Measurements from ENCODE around the gene PRR12.

Gene PRR12

GRCh38 chr19:49635530-49636232 lies 44.7 kb downstream of the PRR12 start:
- Mint-ChIP-seq H3K4me1 (ENCODE audit: low read depth) (peaks cover 20% of the 10 kb centered on the region), H3K4me3 (no peak overlapping the region), H3K9me3 (no peaks in the 10 kb centered on the region), H3K27me3 (ENCODE audit: low read depth) (no peaks in the 10 kb centered on the region), H3K36me3 (ENCODE audit: low read depth) (peaks cover 2% of the 10 kb centered on the region), H3K27ac (no peak overlapping the region)

- Mint-ChIP-seq H3K27me3 (ENCODE audit: low read depth) (no peaks in the 10 kb centered on the region), H3K4me1 (ENCODE audit: low read depth) (peaks cover 24% of the 10 kb centered on the region), H3K4me3 (no peak overlapping the region), H3K9me3 (no peaks in the 10 kb centered on the region), H3K27ac (no peak overlapping the region), H3K36me3 (ENCODE audit: low read depth) (peaks cover 2% of the 10 kb centered on the region)
These were observed 45.4 kb downstream of the PRR12 start for GRCh38 chr19:49636233-49636932.

- Mint-ChIP-seq H3K4me1 (ENCODE audit: low read depth) (peaks cover 36% of the 10 kb centered on the region), H3K36me3 (ENCODE audit: low read depth) (peaks cover 6% of the 10 kb centered on the region), H3K27ac (peak overlapping the region; percentile 50)
These were observed 47.1 kb downstream of the PRR12 start for GRCh38 chr19:49637821-49638738.

GRCh38 chr19:49639401-49640112 lies 48.6 kb downstream of the PRR12 start:
- peak overlapping the region; percentile 98 for H3K4me3 Mint-ChIP-seq
- H3K4me1 Mint-ChIP-seq (ENCODE audit: low read depth): peaks cover 48% of the 10 kb centered on the region
- H3K27ac Mint-ChIP-seq: peak overlapping the region; percentile 60
- H3K9me3 Mint-ChIP-seq: no peaks in the 10 kb centered on the region
- H3K27me3 Mint-ChIP-seq (ENCODE audit: low read depth): no peaks in the 10 kb centered on the region
- H3K36me3 Mint-ChIP-seq (ENCODE audit: low read depth): peaks cover 13% of the 10 kb centered on the region

More at GRCh38 chr19:49637821-49638738, 47.1 kb downstream of the PRR12 start:
- H3K4me3 Mint-ChIP-seq: peak overlapping the region; percentile 72
- H3K9me3 Mint-ChIP-seq: no peaks in the 10 kb centered on the region
- H3K27me3 Mint-ChIP-seq (ENCODE audit: low read depth): no peaks in the 10 kb centered on the region

GRCh38 chr19:49640113-49640898 lies 49.3 kb downstream of the PRR12 start, which contains the start of gene RRAS:
RRAS (minus strand) TSS chr19:49640143; CDS start chr19:49640098, 45 bp downstream.
- H3K27me3 Mint-ChIP-seq (ENCODE audit: low read depth): no peaks in the 10 kb centered on the region
- peaks cover 48% of the 10 kb centered on the region for H3K4me1 Mint-ChIP-seq (ENCODE audit: low read depth)
- H3K4me3 Mint-ChIP-seq: peak within 1 kb of the TSS; percentile 98
- peaks cover 13% of the 10 kb centered on the region for H3K36me3 Mint-ChIP-seq (ENCODE audit: low read depth)
- peak within 1 kb of the TSS; percentile 99 for H3K27ac Mint-ChIP-seq
- H3K9me3 Mint-ChIP-seq: no peaks in the 10 kb centered on the region

- H3K27ac Mint-ChIP-seq: peak within 1 kb of the TSS; percentile 99
- H3K36me3 Mint-ChIP-seq (ENCODE audit: low read depth): peaks cover 10% of the 10 kb centered on the region
- H3K4me1 Mint-ChIP-seq (ENCODE audit: low read depth): peaks cover 44% of the 10 kb centered on the region
- peak within 1 kb of the TSS; percentile 98 for H3K4me3 Mint-ChIP-seq
- H3K27me3 Mint-ChIP-seq (ENCODE audit: low read depth): no peaks in the 10 kb centered on the region
- no peaks in the 10 kb centered on the region for H3K9me3 Mint-ChIP-seq
These were observed 50.9 kb downstream of the PRR12 start, which contains the start of gene SCAF1 for GRCh38 chr19:49641688-49642491. SCAF1 (plus strand) TSS chr19:49642209; CDS start chr19:49645027, 2,818 bp downstream.

GRCh38 chr19:49642492-49643035 lies 51.6 kb downstream of the PRR12 start:
- Mint-ChIP-seq H3K27me3 (ENCODE audit: low read depth) (no peaks in the 10 kb centered on the region), H3K27ac (peak overlapping the region; percentile 75), H3K36me3 (ENCODE audit: low read depth) (peaks cover 15% of the 10 kb centered on the region), H3K9me3 (no peaks in the 10 kb centered on the region), H3K4me3 (peak overlapping the region; percentile 98), H3K4me1 (ENCODE audit: low read depth) (peaks cover 44% of the 10 kb centered on the region)

- peaks cover 15% of the 10 kb centered on the region for H3K36me3 Mint-ChIP-seq (ENCODE audit: low read depth)
- H3K9me3 Mint-ChIP-seq: no peaks in the 10 kb centered on the region
- no peaks in the 10 kb centered on the region for H3K27me3 Mint-ChIP-seq (ENCODE audit: low read depth)
- H3K4me3 Mint-ChIP-seq: peak overlapping the region; percentile 98
- H3K4me1 Mint-ChIP-seq (ENCODE audit: low read depth): peaks cover 39% of the 10 kb centered on the region
- peak overlapping the region; percentile 75 for H3K27ac Mint-ChIP-seq
These were observed 52.5 kb downstream of the PRR12 start for GRCh38 chr19:49643466-49643865.

- Mint-ChIP-seq H3K9me3 (no peaks in the 10 kb centered on the region), H3K27ac (no peak overlapping the region), H3K4me3 (no peak overlapping the region), H3K36me3 (ENCODE audit: low read depth) (peaks cover 20% of the 10 kb centered on the region), H3K27me3 (ENCODE audit: low read depth) (no peaks in the 10 kb centered on the region), H3K4me1 (ENCODE audit: low read depth) (peaks cover 28% of the 10 kb centered on the region)
These were observed 54.6 kb downstream of the PRR12 start for GRCh38 chr19:49645592-49645991.

GRCh38 chr19:49645995-49646394 lies 55.0 kb downstream of the PRR12 start:
- Mint-ChIP-seq H3K4me3 (no peak overlapping the region), H3K4me1 (ENCODE audit: low read depth) (peaks cover 24% of the 10 kb centered on the region), H3K36me3 (ENCODE audit: low read depth) (peaks cover 21% of the 10 kb centered on the region), H3K9me3 (no peaks in the 10 kb centered on the region), H3K27ac (no peak overlapping the region), H3K27me3 (ENCODE audit: low read depth) (no peaks in the 10 kb centered on the region)

GRCh38 chr19:49646586-49646985 lies 55.6 kb downstream of the PRR12 start:
- no peaks in the 10 kb centered on the region for H3K9me3 Mint-ChIP-seq
- no peak overlapping the region for H3K4me3 Mint-ChIP-seq
- H3K4me1 Mint-ChIP-seq (ENCODE audit: low read depth): peaks cover 22% of the 10 kb centered on the region
- peaks cover 21% of the 10 kb centered on the region for H3K36me3 Mint-ChIP-seq (ENCODE audit: low read depth)
- H3K27me3 Mint-ChIP-seq (ENCODE audit: low read depth): no peaks in the 10 kb centered on the region
- no peak overlapping the region for H3K27ac Mint-ChIP-seq

- H3K27ac Mint-ChIP-seq: no peak overlapping the region
- peaks cover 21% of the 10 kb centered on the region for H3K36me3 Mint-ChIP-seq (ENCODE audit: low read depth)
- no peak overlapping the region for H3K4me3 Mint-ChIP-seq
- no peaks in the 10 kb centered on the region for H3K27me3 Mint-ChIP-seq (ENCODE audit: low read depth)
- no peaks in the 10 kb centered on the region for H3K9me3 Mint-ChIP-seq
- H3K4me1 Mint-ChIP-seq (ENCODE audit: low read depth): no peaks in the 10 kb centered on the region
These were observed 60.2 kb downstream of the PRR12 start for GRCh38 chr19:49651029-49651819.
